ENCODE results near the gene RBMS2. TPM values are rescaled to one million over a fixed set of nuclear protein-coding genes. Genes with fewer than 3 reads are reported as not detected.

The RBMS2 gene
- total and polyA plus RNA-seq, 9 donors: 14.4 to 56.9 (median 36.6) TPM

- H3K27me3 ChIP-seq: no peaks in the 10 kb centered on the region
- WGBS, 3 donors: 47 to 74% (median 58%) methylated on average over 6 of the region's 6 CpGs
- intact Hi-C loops (cut with DNase I): no loop called here
- H3K9me3 ChIP-seq: no peaks in the 10 kb centered on the region
- no peaks in the 10 kb centered on the region for H3K36me3 ChIP-seq
- no peak overlapping the region for H3K4me3 ChIP-seq
- no peaks in the 10 kb centered on the region for H3K4me1 ChIP-seq (ENCODE audit: insufficient read depth)
- no peak for TF ChIP-seq POLR2A (IDR thresholded peaks at IDR 0.05)
- TF ChIP-seq, protein P1, sequence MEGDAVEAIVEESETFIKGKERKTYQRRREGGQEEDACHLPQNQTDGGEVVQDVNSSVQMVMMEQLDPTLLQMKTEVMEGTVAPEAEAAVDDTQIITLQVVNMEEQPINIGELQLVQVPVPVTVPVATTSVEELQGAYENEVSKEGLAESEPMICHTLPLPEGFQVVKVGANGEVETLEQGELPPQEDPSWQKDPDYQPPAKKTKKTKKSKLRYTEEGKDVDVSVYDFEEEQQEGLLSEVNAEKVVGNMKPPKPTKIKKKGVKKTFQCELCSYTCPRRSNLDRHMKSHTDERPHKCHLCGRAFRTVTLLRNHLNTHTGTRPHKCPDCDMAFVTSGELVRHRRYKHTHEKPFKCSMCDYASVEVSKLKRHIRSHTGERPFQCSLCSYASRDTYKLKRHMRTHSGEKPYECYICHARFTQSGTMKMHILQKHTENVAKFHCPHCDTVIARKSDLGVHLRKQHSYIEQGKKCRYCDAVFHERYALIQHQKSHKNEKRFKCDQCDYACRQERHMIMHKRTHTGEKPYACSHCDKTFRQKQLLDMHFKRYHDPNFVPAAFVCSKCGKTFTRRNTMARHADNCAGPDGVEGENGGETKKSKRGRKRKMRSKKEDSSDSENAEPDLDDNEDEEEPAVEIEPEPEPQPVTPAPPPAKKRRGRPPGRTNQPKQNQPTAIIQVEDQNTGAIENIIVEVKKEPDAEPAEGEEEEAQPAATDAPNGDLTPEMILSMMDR (IDR thresholded peaks at IDR 0.05): no peak
- no peak for TF ChIP-seq EP300 (IDR thresholded peaks at IDR 0.05)
- no peak overlapping the region for H3K27ac ChIP-seq
- DNase-seq: no peak
These were observed 79.1 kb downstream of the RBMS2 start for GRCh38 chr12:56600753-56601152.

DNA sequence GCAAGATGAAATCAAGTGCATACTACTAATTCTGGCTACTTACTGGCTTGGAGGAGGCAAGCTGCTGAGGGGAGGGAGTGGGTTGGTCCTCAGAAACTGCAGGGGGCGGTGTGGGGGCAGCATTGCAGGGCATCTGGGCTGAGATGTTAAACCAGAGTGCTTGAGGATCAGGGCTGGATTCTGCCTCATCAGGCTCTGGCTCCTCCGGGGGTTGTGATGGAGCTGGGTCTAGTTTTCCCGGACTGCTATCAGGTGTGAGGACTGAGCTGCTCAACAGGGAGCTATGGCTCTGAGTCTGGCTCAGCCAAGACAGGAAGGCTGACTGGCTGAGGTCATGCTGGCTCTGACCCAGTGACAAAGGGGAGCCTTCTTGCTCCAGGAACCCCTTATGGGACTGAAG lies 79.9 kb downstream of the RBMS2 start:
- WGBS, 3 donors: 53 to 75% (median 62%) methylated on average over 3 of the region's 3 CpGs
- no peak overlapping the region for H3K27ac ChIP-seq
- no peak for DNase-seq
- H3K4me1 ChIP-seq (ENCODE audit: insufficient read depth): no peaks in the 10 kb centered on the region
- intact Hi-C loops (cut with DNase I): no loop called here
- H3K36me3 ChIP-seq: no peaks in the 10 kb centered on the region
- no peak overlapping the region for H3K4me3 ChIP-seq
- no peak for TF ChIP-seq EP300 (IDR thresholded peaks at IDR 0.05)
- TF ChIP-seq POLR2A (IDR thresholded peaks at IDR 0.05): no peak
- TF ChIP-seq, protein P1 (IDR thresholded peaks at IDR 0.05): no peak
- H3K9me3 ChIP-seq: no peaks in the 10 kb centered on the region
- H3K27me3 ChIP-seq: no peaks in the 10 kb centered on the region

DNA sequence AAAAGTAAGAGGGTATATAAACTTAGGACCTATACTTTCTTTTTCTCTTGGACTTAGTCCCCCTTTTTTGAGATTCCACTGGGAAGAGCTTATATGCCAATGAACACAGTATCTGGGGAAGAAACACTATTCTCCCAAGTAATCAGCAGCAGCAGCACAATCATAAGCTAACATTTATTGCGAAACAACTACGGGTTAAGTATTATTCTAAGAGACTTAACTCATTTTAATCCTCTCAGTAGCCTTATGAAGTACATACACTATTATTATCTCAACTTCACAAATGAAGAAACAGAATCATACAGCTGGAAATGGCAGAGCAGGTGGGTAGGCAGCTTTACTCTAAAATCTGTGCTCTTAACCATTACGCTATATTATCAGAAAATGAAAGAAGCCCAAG lies 80.6 kb downstream of the RBMS2 start:
- intact Hi-C loops (cut with DNase I): no loop called here

DNA sequence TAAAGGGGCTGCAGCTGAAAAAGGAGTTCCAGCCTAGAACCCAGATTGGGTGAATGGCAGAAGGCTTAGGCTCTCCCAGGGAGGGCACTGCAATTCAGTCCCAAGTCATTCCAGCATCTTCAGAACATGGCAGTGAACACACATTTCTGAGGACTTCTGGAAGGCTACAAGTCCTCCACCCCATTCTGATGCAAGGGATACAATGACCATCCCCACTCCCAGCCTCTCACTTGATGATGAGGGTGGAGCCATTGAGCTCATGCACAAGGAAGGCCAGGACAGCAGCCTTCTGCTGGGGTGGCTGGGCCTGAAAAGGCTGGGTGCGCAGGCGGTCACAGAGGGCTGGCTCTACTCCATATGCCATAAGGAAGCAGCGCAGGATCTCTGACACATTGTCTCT lies 82.7 kb downstream of the RBMS2 start:
- no peak for DNase-seq

More for the DNA sequence above, 80.6 kb downstream of the RBMS2 start:
- H3K27me3 ChIP-seq: no peaks in the 10 kb centered on the region
- no peaks in the 10 kb centered on the region for H3K9me3 ChIP-seq
- no peak overlapping the region for H3K4me3 ChIP-seq
- 68 to 70% (median 70%) methylated on average over 3 of the region's 3 CpGs for WGBS, 3 donors
- H3K36me3 ChIP-seq: no peaks in the 10 kb centered on the region
- no peak for DNase-seq
- TF ChIP-seq, protein P1 (IDR thresholded peaks at IDR 0.05): no peak
- TF ChIP-seq POLR2A (IDR thresholded peaks at IDR 0.05) (no peak), EP300 (IDR thresholded peaks at IDR 0.05) (no peak)
- no peak overlapping the region for H3K27ac ChIP-seq
- no peaks in the 10 kb centered on the region for H3K4me1 ChIP-seq (ENCODE audit: insufficient read depth)

More for the DNA sequence above, 82.7 kb downstream of the RBMS2 start:
- Histone ChIP-seq H3K4me1 (ENCODE audit: insufficient read depth) (no peaks in the 10 kb centered on the region), H3K4me3 (no peak overlapping the region), H3K9me3 (no peaks in the 10 kb centered on the region), H3K36me3 (no peaks in the 10 kb centered on the region), H3K27me3 (no peaks in the 10 kb centered on the region), H3K27ac (no peak overlapping the region)
- intact Hi-C loops (cut with DNase I): no loop called here
- TF ChIP-seq POLR2A (IDR thresholded peaks at IDR 0.05) (no peak), EP300 (IDR thresholded peaks at IDR 0.05) (no peak)
- TF ChIP-seq, protein P1 (IDR thresholded peaks at IDR 0.05): no peak
- 96 to 100% (median 99%) methylated on average over 3 of the region's 3 CpGs for WGBS, 3 donors
